GM19023 (cell line): ENCODE data around the gene NUDT8.
"Not testable (repeated sequence)": the region's sequence is repeated elsewhere in the genome, so short reads cannot be mapped to it uniquely, and the experiment has no call there.

Experiments
- ATAC-seq: cut with Tn5 transposase; IDR thresholded peaks from one replicate; pipeline ENCODE4 v1.9.1; 2021; ENCODE audit warnings: mild to moderate bottlenecking, moderate library complexity; ENCODE audit not compliant: unreplicated experiment

The NUDT8 gene

GRCh38 chr11:67630228-67630942, 648 bp upstream of the NUDT8 start:
- peak; percentile 64 for ATAC-seq

DNA sequence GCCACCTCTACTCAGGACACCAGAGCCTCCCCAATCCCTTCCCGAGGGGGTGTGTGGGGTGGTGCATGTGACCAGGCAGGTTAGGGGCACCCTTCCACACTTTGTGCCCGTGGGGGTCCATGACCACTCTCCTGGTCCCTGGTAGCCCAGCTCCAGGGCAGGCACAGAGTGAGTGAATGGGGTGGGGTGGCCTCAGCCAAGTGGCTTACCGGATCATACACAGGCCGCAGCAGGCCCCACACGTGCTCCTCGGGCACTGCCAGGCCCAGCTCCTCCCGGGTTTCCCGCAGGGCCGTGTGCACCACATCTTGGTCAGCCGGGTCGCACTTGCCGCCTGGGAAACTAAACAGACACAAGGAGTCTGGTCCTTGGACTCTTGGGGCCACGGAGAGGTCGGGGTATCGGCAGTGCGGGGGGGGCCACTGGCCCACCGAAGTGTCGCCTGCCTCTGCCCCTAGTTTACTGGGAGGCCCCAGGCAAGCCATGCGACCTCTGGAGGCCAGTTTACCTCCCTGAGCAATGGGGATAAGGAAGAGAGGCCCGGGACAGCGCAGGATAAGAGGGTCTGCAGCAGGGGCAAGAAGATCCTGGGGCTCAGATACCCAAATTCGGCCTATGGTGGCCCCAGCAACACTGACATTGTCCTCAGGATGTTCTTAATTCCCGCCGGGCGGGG, 889 bp downstream of the NUDT8 start:
- no peak for ATAC-seq

DNA sequence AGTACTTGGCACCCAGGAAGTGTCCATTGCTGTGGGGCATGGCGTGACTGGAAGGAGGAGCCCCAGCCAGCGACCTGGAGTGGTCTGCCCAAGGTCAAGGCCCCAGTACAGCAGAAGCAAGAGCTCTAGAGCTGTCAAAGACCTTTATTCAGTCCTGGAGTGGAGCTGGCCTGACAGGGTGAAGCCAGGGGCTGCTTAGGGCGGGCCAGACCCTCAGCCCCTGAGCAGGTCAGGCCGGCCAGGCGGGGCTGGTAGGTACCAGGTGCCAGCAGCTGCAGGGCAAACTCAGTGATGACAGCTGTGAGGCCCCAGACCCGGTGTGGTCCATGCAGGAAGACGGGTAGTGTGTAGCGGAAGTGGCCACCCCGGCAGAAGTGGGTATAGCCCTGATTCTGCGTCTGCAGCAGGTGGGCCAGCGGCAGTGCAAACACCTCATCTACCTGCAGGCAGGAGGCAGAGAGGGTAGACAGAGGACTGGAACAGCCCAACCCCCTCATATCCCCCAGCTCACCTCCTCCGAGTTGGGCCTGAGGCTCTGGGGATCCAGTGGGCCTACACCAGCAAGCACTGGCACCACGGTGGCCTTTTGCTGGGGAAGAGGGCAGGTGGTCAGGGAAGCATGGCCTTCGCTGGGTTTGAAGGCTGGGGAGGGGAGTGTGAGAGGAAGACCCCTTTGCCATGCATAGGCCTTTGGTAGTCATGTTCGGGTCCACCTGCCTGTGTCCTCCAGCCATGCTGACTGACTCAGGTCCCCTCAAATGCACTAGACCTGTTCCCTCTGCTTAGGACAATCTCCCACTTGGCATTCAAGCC, 1.7 kb downstream of the NUDT8 start:
- ATAC-seq = no peak

- ATAC-seq = no peak
Measured at GRCh38 chr11:67627441-67627811, 2.3 kb downstream of the NUDT8 start.

- ATAC-seq = no peak
Measured at GRCh38 chr11:67626970-67627369, 2.8 kb downstream of the NUDT8 start.

GRCh38 chr11:67626131-67626833, 3.5 kb downstream of the NUDT8 start:
- ATAC-seq = not testable (repeated sequence)

DNA sequence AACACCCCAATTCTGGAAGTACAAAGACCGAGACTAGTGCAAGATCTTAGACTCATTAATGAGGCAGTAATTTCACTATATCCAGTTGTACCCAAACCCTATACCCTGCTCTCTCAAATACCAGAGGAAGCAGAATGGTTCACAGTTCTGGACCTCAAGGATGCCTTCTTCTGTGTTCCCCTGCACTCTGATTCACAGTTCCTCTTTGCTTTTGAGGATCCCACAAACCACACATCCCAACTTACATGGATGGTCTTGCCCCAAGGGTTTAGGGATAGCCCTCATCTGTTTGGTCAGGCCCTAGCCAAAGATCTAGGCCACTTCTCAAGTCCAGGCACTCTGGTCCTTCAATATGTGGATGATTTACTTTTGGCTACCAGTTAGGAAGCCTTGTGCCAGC, 5.9 kb downstream of the NUDT8 start:
- ATAC-seq = not testable (repeated sequence)

- ATAC-seq = not testable (repeated sequence)
Measured at GRCh38 chr11:67622905-67623304, 6.8 kb downstream of the NUDT8 start.

DNA sequence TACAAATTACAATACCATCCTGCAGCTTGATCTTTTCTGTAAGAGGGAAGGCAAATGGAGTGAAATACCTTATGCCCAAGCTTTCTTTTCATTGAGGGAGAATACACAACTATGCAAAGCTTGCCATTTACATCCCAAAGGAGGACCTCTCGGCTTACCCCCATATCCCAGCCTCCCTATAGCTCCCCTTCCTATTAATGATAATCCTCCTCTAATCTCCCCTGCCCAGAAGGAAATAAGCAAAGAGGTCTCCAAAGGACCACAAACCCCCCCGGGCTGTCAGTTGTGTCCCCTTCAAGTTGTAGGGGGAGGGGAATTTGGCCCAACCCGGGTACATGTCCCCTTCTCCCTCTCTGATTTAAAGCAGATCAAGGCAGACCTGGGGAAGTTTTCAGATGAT, 7.8 kb downstream of the NUDT8 start:
- ATAC-seq = not testable (repeated sequence)

GRCh38 chr11:67620621-67621020, 9.1 kb downstream of the NUDT8 start:
- ATAC-seq = not testable (repeated sequence)

- not testable (repeated sequence) for ATAC-seq
Measured at GRCh38 chr11:67619683-67620618, 9.8 kb downstream of the NUDT8 start.

GRCh38 chr11:67618901-67619659, 10.7 kb downstream of the NUDT8 start:
- not testable (repeated sequence) for ATAC-seq

GRCh38 chr11:67617243-67617953, 12.3 kb downstream of the NUDT8 start:
- ATAC-seq = no peak

GRCh38 chr11:67616431-67617242, 13.1 kb downstream of the NUDT8 start:
- no peak for ATAC-seq

GRCh38 chr11:67615728-67616430, 13.9 kb downstream of the NUDT8 start:
- no peak for ATAC-seq

DNA sequence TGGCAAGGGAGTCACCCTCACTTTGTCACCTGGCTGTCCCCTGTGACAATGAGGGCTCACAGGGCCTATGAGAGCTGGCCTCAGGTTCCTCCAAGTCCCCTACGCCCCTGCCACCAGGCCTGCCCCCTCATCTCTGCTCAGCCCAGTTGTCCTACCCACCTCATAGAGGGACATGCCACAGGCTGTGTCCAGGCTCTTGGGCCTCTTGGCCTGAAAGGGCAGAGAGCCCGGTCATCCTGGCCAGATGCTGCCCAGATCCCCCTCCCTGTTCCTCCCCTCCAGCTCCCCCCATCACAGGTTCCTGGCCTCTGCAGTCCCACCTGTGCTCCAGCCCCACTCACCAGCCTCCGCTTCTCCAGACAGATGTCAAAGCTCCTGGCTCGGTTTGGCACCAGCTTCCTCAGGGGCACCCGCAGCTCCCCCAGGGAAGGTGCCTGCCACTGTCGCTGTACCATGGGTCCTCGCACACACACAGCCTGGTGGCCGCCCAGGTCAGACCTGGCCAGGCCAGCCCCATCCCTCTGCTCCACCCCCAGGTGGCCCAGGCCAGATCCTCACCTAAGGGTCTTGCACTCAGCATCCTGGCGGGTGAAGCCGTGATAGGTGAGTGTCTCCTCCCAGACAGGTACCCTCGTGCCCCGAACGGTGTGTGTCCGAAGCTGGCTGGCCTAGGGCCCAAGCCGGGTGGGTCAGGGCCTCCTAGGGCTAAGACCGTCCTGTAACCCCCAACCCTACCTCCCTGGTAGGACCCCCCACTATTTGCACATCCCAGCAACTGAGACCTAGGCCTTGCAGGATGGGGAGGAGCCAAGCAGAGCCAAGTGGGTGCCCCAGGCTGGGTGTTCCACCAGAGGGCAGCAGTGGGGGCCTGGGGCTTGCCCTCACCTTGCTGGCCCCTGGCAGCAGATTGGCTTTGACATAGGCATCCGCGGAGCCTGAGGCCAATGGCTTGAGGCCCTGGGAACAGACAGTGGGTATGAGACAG, 14.7 kb downstream of the NUDT8 start:
- no peak for ATAC-seq
